Lower lobe of right lung (tissue), 2 donors: ENCODE data around the gene PIKFYVE. TPM values are rescaled to one million over a fixed set of nuclear protein-coding genes. Genes with fewer than 3 reads are reported as not detected.
A peak's percentile ranks its signal among the peaks of the same experiment; 100 is the strongest.
"Not testable (repeated sequence)": the region's sequence is repeated elsewhere in the genome, so short reads cannot be mapped to it uniquely, and the experiment has no call there.

ENCODE experiments used
- ATAC-seq, 2 donors: fragments of 200-7000 bp; cut with Tn5 transposase; one replicate each; pipeline ENCODE4 v1.9.1; 2020 to 2022; ENCODE audit warnings: mild to moderate bottlenecking in 2 of 2, moderate library complexity in 2 of 2
- DNase-seq: peaks from one replicate; pipeline ENCODE4 v3.0.0-alpha.2; 2020
- H3K27ac ChIP-seq: fragments of 200-600 bp; one replicate; pipeline ENCODE4 v1.8.0; 2022
- H3K27me3 ChIP-seq: fragments of 200-600 bp; one replicate; pipeline ENCODE4 v1.8.0; 2022; ENCODE audit warnings: low read depth
- H3K36me3 ChIP-seq: fragments of 200-600 bp; one replicate; pipeline ENCODE4 v1.8.0; 2022; ENCODE audit warnings: mild to moderate bottlenecking
- H3K4me1 ChIP-seq: fragments of 200-600 bp; one replicate; pipeline ENCODE4 v1.8.0; 2022
- H3K4me3 ChIP-seq: fragments of 200-600 bp; one replicate; pipeline ENCODE4 v1.8.0; 2022; ENCODE audit warnings: mild to moderate bottlenecking
- H3K9me3 ChIP-seq: fragments of 200-600 bp; one replicate; pipeline ENCODE4 v1.8.0; 2022
- CTCF ChIP-seq: fragments of 200-600 bp; IDR thresholded peaks from one replicate; pipeline ENCODE4 v1.8.0; 2022; ENCODE audit warnings: antibody characterized with exemption, mild to moderate bottlenecking
- intact Hi-C: fragments of 100-400 bp; cut with DNase I; formaldehyde crosslinking; loops from one replicate; pipeline ENCODE4 v1.11.0; 2022
- total RNA-seq: library from RNA; stranded (reverse); fragmentation: NEBNext Ultra II Directional; extraction: Animal tissue kit (Norgen Biotek cat#: 25700); gene quantifications from one replicate; pipeline ENCODE4 v1.2.1, GENCODE V29; 2021
- donor health status: DM: no; HTN: yes; CAD: no; lungs with severe emphysema.

PIKFYVE gene
- total RNA-seq, 1 donor from 2014 or later: 27.8 TPM

GRCh38 chr2:208256192-208256782 lies 9.8 kb upstream of the PIKFYVE start:
- Histone ChIP-seq H3K4me3 (no peak overlapping the region), H3K27me3 (no peaks in the 10 kb centered on the region), H3K4me1 (peaks cover 34% of the 10 kb centered on the region), H3K27ac (no peak overlapping the region), H3K9me3 (no peaks in the 10 kb centered on the region), H3K36me3 (peaks cover 20% of the 10 kb centered on the region)
- intact Hi-C loops: no loop called here
- ATAC-seq (no peak), DNase-seq (no peak)
- TF ChIP-seq CTCF: no peak

- ATAC-seq, H3K27ac ChIP-seq, intact Hi-C loops, DNase-seq, H3K27me3 ChIP-seq, H3K9me3 ChIP-seq, H3K4me3 ChIP-seq: not testable (repeated sequence)
- Histone ChIP-seq H3K36me3 (peaks cover 11% of the 10 kb centered on the region), H3K4me1 (peaks cover 26% of the 10 kb centered on the region)
These were observed 8.9 kb upstream of the PIKFYVE start for GRCh38 chr2:208256849-208257813.

GRCh38 chr2:208265371-208265800 lies 669 bp upstream of the PIKFYVE start:
- DNase-seq: no peak

GRCh38 chr2:208266553-208266893 lies 468 bp downstream of the PIKFYVE start:
- Histone ChIP-seq H3K4me3 (peak overlapping the region; percentile 70), H3K4me1 (peaks cover 36% of the 10 kb centered on the region), H3K27ac (peak overlapping the region; percentile 93), H3K36me3 (peaks cover 3% of the 10 kb centered on the region), H3K9me3 (no peaks in the 10 kb centered on the region), H3K27me3 (no peaks in the 10 kb centered on the region)
- DNase-seq: no peak
- ATAC-seq: no peak
- intact Hi-C loops: no loop called here
- no peak for TF ChIP-seq CTCF

More at GRCh38 chr2:208265371-208265800, 669 bp upstream of the PIKFYVE start:
- Histone ChIP-seq H3K4me1 (peaks cover 36% of the 10 kb centered on the region), H3K27ac (peak overlapping the region; percentile 93), H3K9me3 (no peaks in the 10 kb centered on the region), H3K36me3 (no peaks in the 10 kb centered on the region), H3K4me3 (peak overlapping the region; percentile 70), H3K27me3 (no peaks in the 10 kb centered on the region)
- ATAC-seq: peak; percentile 37 to 54
- TF ChIP-seq CTCF: no peak
- intact Hi-C loops: no loop called here

- DNase-seq (no peak), ATAC-seq (no peak)
- no peak for TF ChIP-seq CTCF
- no peaks in the 10 kb centered on the region for H3K27me3 ChIP-seq
- intact Hi-C loops: no loop called here
- peaks cover 7% of the 10 kb centered on the region for H3K36me3 ChIP-seq
- peak overlapping the region; percentile 93 for H3K27ac ChIP-seq
- no peaks in the 10 kb centered on the region for H3K9me3 ChIP-seq
- peaks cover 36% of the 10 kb centered on the region for H3K4me1 ChIP-seq
- peak overlapping the region; percentile 70 for H3K4me3 ChIP-seq
These were observed 881 bp downstream of the PIKFYVE start for GRCh38 chr2:208266936-208267335.

GRCh38 chr2:208267526-208267925 lies 1.5 kb downstream of the PIKFYVE start:
- intact Hi-C loops, H3K27ac ChIP-seq, DNase-seq: not testable (repeated sequence)

More at GRCh38 chr2:208267526-208267925, 1.5 kb downstream of the PIKFYVE start:
- Histone ChIP-seq H3K36me3 (peaks cover 13% of the 10 kb centered on the region), H3K4me1 (peaks cover 36% of the 10 kb centered on the region), H3K4me3 (peak overlapping the region; percentile 70)
- H3K9me3 ChIP-seq, H3K27me3 ChIP-seq, ATAC-seq: not testable (repeated sequence)
